A549 (cell line): ENCODE measurements around the gene CGB7.
"Not testable (repeated sequence)": the region's sequence is repeated elsewhere in the genome, so short reads cannot be mapped to it uniquely, and the experiment has no call there.

ENCODE experiments used
- BHLHE40 ChIP-seq: IDR thresholded peaks from 2 replicates; pipeline ENCODE4 v1.6.1; 2012; ENCODE audit warnings: low read depth, low read length, inconsistent platforms
- CHD2 ChIP-seq: fragments of 150-350 bp; IDR thresholded peaks from 2 replicates; pipeline ENCODE4 v1.6.1; 2014; ENCODE audit warnings: low read length; ENCODE audit not compliant: partially characterized antibody
- CTCF ChIP-seq: fragments of >200 bp; sonication (Bioruptor Twin); formaldehyde crosslinking; IDR thresholded peaks from 3 replicates; pipeline ENCODE4 v1.5.1; 2016
- FOSL2 ChIP-seq, 2 experiments: fragments of 450-650 bp in 1 of 2; fragments of >200 bp in 1 of 2; sonication (Bioruptor Twin) in 1 of 2; formaldehyde crosslinking; IDR thresholded peaks; 2 replicates each; pipeline versions ENCODE4 v1.5.0 to v1.6.1; 2016 to 2020; ENCODE audit warnings: mild to moderate bottlenecking in 1 of 2, moderate library complexity in 1 of 2
- POLR2A ChIP-seq: IDR thresholded peaks from 2 replicates; pipeline ENCODE4 v1.6.1; 2012; ENCODE audit warnings: mild to moderate bottlenecking, low read length

DNA sequence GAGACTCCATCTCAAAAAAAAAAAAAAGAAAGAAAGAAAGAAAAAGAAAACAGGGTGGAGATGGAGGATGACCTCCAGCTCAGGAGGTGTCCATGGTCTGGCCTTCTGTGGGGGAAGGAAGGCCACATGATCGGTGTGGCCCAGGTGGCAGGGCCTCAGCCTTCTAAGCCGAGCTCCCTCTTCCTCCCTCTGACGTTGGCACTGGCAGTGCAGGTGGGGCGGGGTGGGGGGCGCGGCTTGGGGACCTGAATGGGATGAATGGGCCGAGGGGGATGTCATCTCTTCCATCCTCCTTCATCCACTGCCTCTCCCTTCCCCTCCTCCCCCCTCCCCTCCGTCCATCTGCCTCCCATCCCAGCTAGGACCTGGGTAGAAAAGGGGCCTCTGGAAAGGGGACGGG, 17.8 kb downstream of the CGB7 start:
- TF ChIP-seq CTCF; BHLHE40; POLR2A; CHD2; FOSL2 (IDR thresholded peaks at IDR 0.05); FOSL2 (CRISPR knock-in tag; IDR thresholded peaks at IDR 0.05): not testable (repeated sequence)
